PFSK-1 (cell line): Measurements from ENCODE around the gene GUK1.

ENCODE experiments used
- FOXP2 ChIP-seq: optimal IDR thresholded peaks from 2 replicates; pipeline ENCODE3; 2011; ENCODE audit warnings: borderline replicate concordance, control low read depth, inconsistent platforms; ENCODE audit not compliant: insufficient read depth; ENCODE audit errors: extremely low read length, extremely low read depth
- POLR2AphosphoS5 ChIP-seq: IDR thresholded peaks from 2 replicates; pipeline ENCODE4 v1.6.1; 2012; ENCODE audit warnings: low read depth, mild to moderate bottlenecking, control low read depth, low read length, moderate library complexity

DNA sequence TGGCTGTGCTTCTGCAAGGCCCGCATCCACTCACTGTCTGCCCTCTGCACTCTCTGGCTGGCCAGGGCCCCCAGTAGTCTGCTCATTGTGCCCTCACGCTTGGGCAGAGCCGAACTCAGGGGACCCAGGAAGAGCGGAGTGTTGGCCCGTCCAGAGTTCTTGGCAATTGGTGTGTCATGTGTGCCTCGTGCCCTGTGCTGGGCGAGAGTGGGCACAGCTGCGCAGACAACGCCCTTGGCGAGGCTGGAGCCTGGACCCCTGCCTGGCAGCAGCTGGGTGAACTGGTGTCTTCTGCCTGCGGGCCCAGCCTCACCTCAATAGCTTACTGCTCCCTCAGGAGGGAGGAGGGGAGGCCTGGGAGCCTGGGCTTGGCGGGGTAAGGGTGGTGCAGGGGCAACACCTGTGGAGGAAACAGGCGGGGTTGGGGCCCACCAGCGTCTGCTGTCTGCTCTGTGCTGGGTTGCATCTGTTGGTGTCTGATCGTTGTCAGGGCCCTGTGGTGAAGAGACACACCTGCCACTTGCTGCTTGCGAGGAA, 2.1 kb downstream of the GUK1 start:
- TF ChIP-seq POLR2AphosphoS5 = no peak
- TF ChIP-seq FOXP2 = no peak
